ENCODE results near the gene ATP8B4. TPM values are rescaled to one million over a fixed set of nuclear protein-coding genes. Genes with fewer than 3 reads are reported as not detected.

Gene ATP8B4
- total RNA-seq, 2 donors from 2014 or later: 8.3 to 55.7 TPM

GRCh38 chr15:49860101-49860500, 258.9 kb downstream of the ATP8B4 start:
- Histone ChIP-seq H3K27me3 (replicated peaks; ENCODE audit: insufficient read depth) (no peaks in the 10 kb centered on the region), H3K4me3 (no peak overlapping the region), H3K27ac (no peak overlapping the region), H3K9me3 (no peaks in the 10 kb centered on the region), H3K36me3 (no peaks in the 10 kb centered on the region), H3K4me1 (replicated peaks) (no peaks in the 10 kb centered on the region)
- intact Hi-C loops (cut with DNase I): no loop called here
- TF ChIP-seq POLR2AphosphoS5 (IDR thresholded peaks at IDR 0.05) (no peak), CTCF (IDR thresholded peaks at IDR 0.05) (no peak), POLR2A (IDR thresholded peaks at IDR 0.05) (no peak)
- 83% methylated on average over 8 of the region's 8 CpGs for WGBS
- no peak for DNase-seq (ENCODE audit: low spot score)

- H3K27ac ChIP-seq: no peak overlapping the region
These were observed 261.2 kb downstream of the ATP8B4 start for GRCh38 chr15:49857496-49858475.

GRCh38 chr15:49855917-49856637, 263.0 kb downstream of the ATP8B4 start:
- H3K4me1 ChIP-seq (replicated peaks): no peaks in the 10 kb centered on the region
- no peak overlapping the region for H3K27ac ChIP-seq
- no peak for DNase-seq (ENCODE audit: low spot score)

More at GRCh38 chr15:49857496-49858475, 261.2 kb downstream of the ATP8B4 start:
- H3K9me3 ChIP-seq: no peaks in the 10 kb centered on the region
- DNase-seq (ENCODE audit: low spot score): no peak
- TF ChIP-seq POLR2AphosphoS5 (IDR thresholded peaks at IDR 0.05): no peak
- no peak for TF ChIP-seq POLR2A (IDR thresholded peaks at IDR 0.05)
- no peak for TF ChIP-seq CTCF (IDR thresholded peaks at IDR 0.05)
- H3K36me3 ChIP-seq: no peaks in the 10 kb centered on the region
- WGBS: 84% methylated on average over 4 of the region's 4 CpGs
- H3K4me3 ChIP-seq: no peak overlapping the region
- intact Hi-C loops (cut with DNase I): no loop called here
- H3K4me1 ChIP-seq (replicated peaks): no peaks in the 10 kb centered on the region
- no peaks in the 10 kb centered on the region for H3K27me3 ChIP-seq (replicated peaks; ENCODE audit: insufficient read depth)

GRCh38 chr15:49852756-49853155, 266.3 kb downstream of the ATP8B4 start:
- H3K27me3 ChIP-seq (replicated peaks; ENCODE audit: insufficient read depth): no peaks in the 10 kb centered on the region
- no peak for DNase-seq (ENCODE audit: low spot score)
- no peaks in the 10 kb centered on the region for H3K4me1 ChIP-seq (replicated peaks)
- TF ChIP-seq POLR2A (IDR thresholded peaks at IDR 0.05) (no peak), CTCF (IDR thresholded peaks at IDR 0.05) (no peak), POLR2AphosphoS5 (IDR thresholded peaks at IDR 0.05) (no peak)
- intact Hi-C loops (cut with DNase I): no loop called here
- H3K27ac ChIP-seq: no peak overlapping the region
- no peaks in the 10 kb centered on the region for H3K36me3 ChIP-seq
- 50% methylated on average over 2 of the region's 2 CpGs for WGBS
- no peaks in the 10 kb centered on the region for H3K9me3 ChIP-seq
- H3K4me3 ChIP-seq: no peak overlapping the region

More at GRCh38 chr15:49855917-49856637, 263.0 kb downstream of the ATP8B4 start:
- H3K36me3 ChIP-seq: no peaks in the 10 kb centered on the region
- no peak overlapping the region for H3K4me3 ChIP-seq
- H3K27me3 ChIP-seq (replicated peaks; ENCODE audit: insufficient read depth): no peaks in the 10 kb centered on the region
- TF ChIP-seq CTCF (IDR thresholded peaks at IDR 0.05) (no peak), POLR2AphosphoS5 (IDR thresholded peaks at IDR 0.05) (no peak), POLR2A (IDR thresholded peaks at IDR 0.05) (no peak)
- intact Hi-C loops (cut with DNase I): no loop called here
- H3K9me3 ChIP-seq: no peaks in the 10 kb centered on the region
- 70% methylated on average over 4 of the region's 4 CpGs for WGBS

Measured in prostate gland (tissue), 2 donors.